Neutrophil (primary cell): ENCODE measurements around the gene NEIL3.

Experiments
- H3K27ac ChIP-seq: fragments of 200-600 bp; sonication (generic); 2 replicates; pipeline ENCODE4 v1.5.1; 2016; ENCODE audit warnings: mild to moderate bottlenecking, moderate library complexity
- H3K27me3 ChIP-seq: fragments of 200-600 bp; sonication (generic); 2 replicates; pipeline ENCODE4 v1.6.0; 2016; ENCODE audit warnings: mild to moderate bottlenecking
- H3K36me3 ChIP-seq: fragments of 200-600 bp; sonication (generic); 2 replicates; pipeline ENCODE4 v1.5.1; 2017
- H3K4me1 ChIP-seq, 2 experiments: fragments of 200-600 bp in 1 of 2; sonication (generic) in 1 of 2; 1 replicate in 1 of 2; 2 replicates in 1 of 2; pipeline versions ENCODE4 v1.5.1 to v1.6.1; 2013 to 2016; ENCODE audit warnings: low read depth in 1 of 2, low read length in 1 of 2, mild to moderate bottlenecking in 1 of 2, moderate library complexity in 1 of 2; ENCODE audit not compliant: control insufficient read depth in 1 of 2, insufficient read depth in 1 of 2
- H3K4me3 ChIP-seq, 2 experiments: fragments of 200-600 bp in 1 of 2; sonication (generic) in 1 of 2; 1 replicate in 1 of 2; 2 replicates in 1 of 2; pipeline ENCODE4 v1.5.1; 2013 to 2016; ENCODE audit warnings: low read depth in 1 of 2, low read length in 1 of 2, mild to moderate bottlenecking in 1 of 2, moderate library complexity in 1 of 2
- H3K9me3 ChIP-seq: fragments of 200-600 bp; sonication (generic); 2 replicates; pipeline ENCODE4 v1.5.1; 2016
- CTCF ChIP-seq: fragments of 200-600 bp; sonication (generic); IDR thresholded peaks from 2 replicates; pipeline ENCODE4 v1.5.1; 2016; ENCODE audit warnings: antibody characterized with exemption

Gene NEIL3

GRCh38 chr4:177393236-177393635 is 83.6 kb downstream of the NEIL3 start:
- Histone ChIP-seq H3K4me1 (no peaks in the 10 kb centered on the region), H3K27ac (no peak overlapping the region), H3K4me3 (no peak overlapping the region), H3K9me3 (no peaks in the 10 kb centered on the region), H3K36me3 (no peaks in the 10 kb centered on the region), H3K27me3 (no peaks in the 10 kb centered on the region)
- TF ChIP-seq CTCF: no peak

- H3K4me1 ChIP-seq: peaks cover 0 to 16% of the 10 kb centered on the region in 2 experiments
- H3K9me3 ChIP-seq: no peaks in the 10 kb centered on the region
- H3K36me3 ChIP-seq: no peaks in the 10 kb centered on the region
- no peaks in the 10 kb centered on the region for H3K27me3 ChIP-seq
- no peak overlapping the region for H3K27ac ChIP-seq
- H3K4me3 ChIP-seq: no peak overlapping the region
- no peak for TF ChIP-seq CTCF
These were observed 86.7 kb downstream of the NEIL3 start for GRCh38 chr4:177396352-177396751.

DNA sequence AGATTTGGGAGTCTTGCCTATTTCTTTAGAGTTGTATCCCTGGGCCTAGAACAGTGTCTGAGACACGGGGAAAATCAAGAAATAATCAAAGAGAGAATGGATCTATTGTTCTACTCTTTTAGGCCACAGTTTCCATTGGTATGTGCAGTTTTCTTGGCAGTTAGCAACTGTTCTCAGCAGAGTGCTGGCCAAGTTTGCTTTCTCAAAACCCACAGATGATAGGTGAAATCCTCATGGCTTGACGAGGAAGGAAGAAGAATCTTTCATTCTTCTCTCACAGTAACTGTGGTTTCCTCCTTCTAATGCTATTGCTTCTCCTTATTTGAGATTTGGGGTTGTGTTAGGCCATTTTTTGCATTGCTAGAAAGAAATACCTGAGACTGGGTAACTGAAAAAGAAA is 90.4 kb downstream of the NEIL3 start:
- Histone ChIP-seq H3K27me3 (no peaks in the 10 kb centered on the region), H3K4me3 (no peak overlapping the region), H3K36me3 (no peaks in the 10 kb centered on the region), H3K27ac (no peak overlapping the region), H3K9me3 (no peaks in the 10 kb centered on the region), H3K4me1 (peaks cover 0 to 20% of the 10 kb centered on the region in 2 experiments)
- no peak for TF ChIP-seq CTCF

GRCh38 chr4:177401658-177402273 is 92.1 kb downstream of the NEIL3 start:
- no peak for TF ChIP-seq CTCF
- Histone ChIP-seq H3K36me3 (no peaks in the 10 kb centered on the region), H3K27me3 (no peaks in the 10 kb centered on the region), H3K4me3 (no peak overlapping the region), H3K27ac (no peak overlapping the region), H3K9me3 (no peaks in the 10 kb centered on the region), H3K4me1 (peaks cover 0 to 20% of the 10 kb centered on the region in 2 experiments)

GRCh38 chr4:177403746-177404145 is 94.1 kb downstream of the NEIL3 start:
- H3K27ac ChIP-seq: no peak overlapping the region
- no peaks in the 10 kb centered on the region for H3K36me3 ChIP-seq
- no peak for TF ChIP-seq CTCF
- no peaks in the 10 kb centered on the region for H3K9me3 ChIP-seq
- H3K27me3 ChIP-seq: no peaks in the 10 kb centered on the region
- peaks cover 0 to 20% of the 10 kb centered on the region in 2 experiments for H3K4me1 ChIP-seq
- no peak overlapping the region for H3K4me3 ChIP-seq
